OCI-LY1 (cell line): ENCODE results near the gene EIF3M.

Source experiments
- EZH2 ChIP-seq: fragments of 200-600 bp; sonication (generic), shearing (Covaris generic); IDR thresholded peaks from 2 replicates; pipeline ENCODE4 v1.8.0; 2017; ENCODE audit warnings: borderline replicate concordance, mixed run types, mild to moderate bottlenecking, antibody characterized with exemption, low read length, moderate library complexity, mixed read lengths
- TF ChIP-seq, protein P1 (sequence below): fragments of 200-600 bp; sonication (generic), shearing (Covaris generic); IDR thresholded peaks from 2 replicates; pipeline ENCODE4 v1.5.1; 2017; ENCODE audit warnings: mild to moderate bottlenecking, antibody characterized with exemption, low read length, moderate library complexity, mixed read lengths

DNA sequence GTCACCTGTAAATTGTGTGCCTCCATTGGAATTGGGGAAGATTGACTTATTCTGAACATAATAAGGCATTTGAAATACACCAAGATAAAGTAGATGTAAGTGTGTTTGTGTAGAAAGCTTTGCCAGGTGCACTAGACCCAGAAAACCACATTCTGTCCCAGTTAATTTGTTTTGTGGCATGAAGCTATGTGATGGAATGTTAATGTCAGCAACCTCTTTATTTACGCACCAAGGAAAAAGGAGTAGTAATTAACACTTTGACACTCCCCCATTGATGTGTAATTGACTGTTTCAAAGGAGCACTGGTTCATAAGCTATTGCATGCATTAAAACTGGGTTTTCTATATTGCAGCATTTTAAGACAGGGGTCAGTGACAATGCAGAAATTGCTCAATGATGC is 14.3 kb downstream of the EIF3M start:
- TF ChIP-seq, protein P1, sequence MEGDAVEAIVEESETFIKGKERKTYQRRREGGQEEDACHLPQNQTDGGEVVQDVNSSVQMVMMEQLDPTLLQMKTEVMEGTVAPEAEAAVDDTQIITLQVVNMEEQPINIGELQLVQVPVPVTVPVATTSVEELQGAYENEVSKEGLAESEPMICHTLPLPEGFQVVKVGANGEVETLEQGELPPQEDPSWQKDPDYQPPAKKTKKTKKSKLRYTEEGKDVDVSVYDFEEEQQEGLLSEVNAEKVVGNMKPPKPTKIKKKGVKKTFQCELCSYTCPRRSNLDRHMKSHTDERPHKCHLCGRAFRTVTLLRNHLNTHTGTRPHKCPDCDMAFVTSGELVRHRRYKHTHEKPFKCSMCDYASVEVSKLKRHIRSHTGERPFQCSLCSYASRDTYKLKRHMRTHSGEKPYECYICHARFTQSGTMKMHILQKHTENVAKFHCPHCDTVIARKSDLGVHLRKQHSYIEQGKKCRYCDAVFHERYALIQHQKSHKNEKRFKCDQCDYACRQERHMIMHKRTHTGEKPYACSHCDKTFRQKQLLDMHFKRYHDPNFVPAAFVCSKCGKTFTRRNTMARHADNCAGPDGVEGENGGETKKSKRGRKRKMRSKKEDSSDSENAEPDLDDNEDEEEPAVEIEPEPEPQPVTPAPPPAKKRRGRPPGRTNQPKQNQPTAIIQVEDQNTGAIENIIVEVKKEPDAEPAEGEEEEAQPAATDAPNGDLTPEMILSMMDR = no peak
- no peak for TF ChIP-seq EZH2
